22Rv1 (cell line): ENCODE data around the gene XXYLT1.

Experiments used
- CTCF ChIP-seq: fragments of 450-650 bp; IDR thresholded peaks from 2 replicates; pipeline ENCODE4 v1.5.1; 2017; ENCODE audit warnings: mild to moderate bottlenecking
- ZFX ChIP-seq: fragments of 450-650 bp; IDR thresholded peaks from 2 replicates; pipeline ENCODE4 v1.6.1; 2017; ENCODE audit warnings: antibody characterized with exemption, borderline replicate concordance

- TF ChIP-seq CTCF (no peak), ZFX (no peak)
These were observed 187.3 kb downstream of the XXYLT1 start for GRCh38 chr3:195083659-195084058.
